IPS-18a (cell line): ENCODE results near the gene ZNF37A.
"Not testable (repeated sequence)": the region's sequence is repeated elsewhere in the genome, so short reads cannot be mapped to it uniquely, and the experiment has no call there.

Source experiments
- H3K27ac ChIP-seq: one replicate; pipeline ENCODE4 v1.5.1; 2013; ENCODE audit warnings: low read length
- H3K27me3 ChIP-seq: one replicate; pipeline ENCODE4 v1.6.1; 2013; ENCODE audit warnings: mild to moderate bottlenecking, low read length; ENCODE audit not compliant: control insufficient read depth, insufficient read depth
- H3K36me3 ChIP-seq: one replicate; pipeline ENCODE4 v1.6.1; 2013; ENCODE audit warnings: low read depth, low read length; ENCODE audit not compliant: control insufficient read depth
- H3K4me1 ChIP-seq: one replicate; pipeline ENCODE4 v1.6.1; 2013; ENCODE audit warnings: low read depth, low read length; ENCODE audit not compliant: control insufficient read depth
- H3K4me3 ChIP-seq: one replicate; pipeline ENCODE4 v1.5.1; 2013; ENCODE audit warnings: low read length
- H3K9ac ChIP-seq: one replicate; pipeline ENCODE4 v1.6.1; 2013; ENCODE audit warnings: mild to moderate bottlenecking, low read length, moderate library complexity
- H3K9me3 ChIP-seq: one replicate; pipeline ENCODE4 v1.6.1; 2013; ENCODE audit warnings: low read depth, low read length; ENCODE audit not compliant: control insufficient read depth

Gene ZNF37A

DNA sequence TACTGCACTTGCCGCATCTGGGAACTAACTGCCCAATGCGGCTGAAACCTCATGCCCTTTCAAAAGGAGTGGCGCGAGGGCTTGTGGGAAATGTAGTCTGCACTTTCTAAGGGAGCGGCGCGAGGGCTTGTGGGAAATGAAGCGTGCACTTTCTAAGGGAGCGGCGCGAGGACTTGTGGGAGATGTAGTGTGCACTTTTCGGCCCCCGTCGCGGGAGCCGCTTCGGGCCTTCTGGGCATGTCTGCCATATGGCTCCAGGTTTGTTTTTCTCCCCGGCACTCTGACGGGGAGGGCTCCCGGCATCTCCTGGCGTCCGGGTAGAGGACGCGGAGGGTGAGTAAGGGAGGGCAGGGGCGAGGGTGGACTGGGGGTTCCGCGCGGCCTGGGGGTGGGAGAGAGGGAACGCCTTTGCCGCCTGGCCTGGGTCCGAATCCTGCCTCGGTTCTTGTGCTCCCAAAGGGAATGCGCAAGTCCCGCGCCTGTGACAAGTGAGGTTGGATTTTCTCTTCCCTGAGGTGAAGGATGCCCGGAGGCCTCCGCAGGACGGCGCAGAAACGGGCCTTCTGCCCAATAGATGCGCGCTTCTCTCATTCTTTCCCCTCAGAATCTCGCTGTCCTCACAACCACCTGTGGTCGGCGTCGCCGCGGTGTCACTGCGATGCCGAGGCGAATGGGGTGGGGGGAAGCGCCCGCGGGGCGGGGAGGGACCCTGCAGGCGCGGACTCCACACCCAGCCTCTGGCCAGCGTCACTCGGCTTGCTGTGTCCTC, at the start of gene ZNF37A:
Gene ZNF37A, plus strand, starts transcription at position 180 of the 769 bp plus-strand sequence. CDS start 2,281 bp downstream, outside the sequence.
- H3K4me3 ChIP-seq = peak within 1 kb of the TSS; percentile 92
- peaks cover 10% of the 10 kb centered on the region for H3K27me3 ChIP-seq
- H3K4me1 ChIP-seq = no peaks in the 10 kb centered on the region
- H3K9ac ChIP-seq = peak within 1 kb of the TSS; percentile 58
- H3K27ac ChIP-seq = no peak within 1 kb of the TSS
- peaks cover 2% of the 10 kb centered on the region for H3K9me3 ChIP-seq
- peaks cover 19% of the 10 kb centered on the region for H3K36me3 ChIP-seq

DNA sequence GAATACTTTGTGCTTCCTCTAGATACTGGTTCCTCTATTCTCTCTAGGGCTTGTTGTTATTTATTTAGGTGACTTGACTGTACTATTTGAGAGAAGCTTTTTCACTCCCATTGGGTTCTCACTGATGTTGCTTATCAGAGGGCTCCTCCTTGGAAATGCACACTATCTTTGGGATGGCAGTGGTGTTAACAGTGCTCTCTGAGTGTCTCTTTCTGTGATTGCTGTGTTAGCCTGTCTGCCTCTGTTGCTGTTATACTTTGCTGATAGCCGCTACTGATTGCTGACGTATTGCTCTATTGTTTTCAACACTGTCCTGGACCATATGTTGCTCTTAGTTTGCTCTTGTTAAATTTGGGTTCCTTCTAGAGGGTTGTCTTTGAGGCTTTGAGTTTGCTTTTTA, 49.0 kb upstream of the ZNF37A start:
- Histone ChIP-seq H3K27ac (no peak overlapping the region), H3K4me3 (no peak overlapping the region), H3K4me1 (no peaks in the 10 kb centered on the region), H3K9me3 (peaks cover 7% of the 10 kb centered on the region), H3K9ac (no peak overlapping the region), H3K27me3 (no peaks in the 10 kb centered on the region), H3K36me3 (peaks cover 8% of the 10 kb centered on the region)

DNA sequence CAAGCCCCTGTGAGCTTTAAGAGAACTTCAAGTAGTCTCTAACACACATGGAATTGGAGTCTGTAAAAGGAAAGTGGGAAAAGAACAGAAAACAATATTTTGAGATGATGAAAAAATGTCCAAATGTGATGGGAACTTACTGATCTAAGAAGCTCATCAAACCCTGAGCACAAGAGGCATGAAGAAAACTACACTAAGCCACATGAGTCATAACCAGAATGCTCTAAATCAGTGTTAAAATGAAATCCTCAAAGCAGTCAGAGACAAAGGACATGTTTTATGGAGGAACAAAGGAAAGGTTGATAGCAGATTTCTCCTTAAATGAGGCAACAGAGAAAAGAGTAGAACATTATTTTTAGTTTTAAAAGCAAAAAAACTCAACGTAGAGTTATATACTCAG, 46.5 kb upstream of the ZNF37A start:
- Histone ChIP-seq H3K4me1 (no peaks in the 10 kb centered on the region), H3K4me3 (no peak overlapping the region), H3K27me3 (no peaks in the 10 kb centered on the region), H3K9me3 (peaks cover 21% of the 10 kb centered on the region), H3K27ac (no peak overlapping the region), H3K36me3 (peaks cover 11% of the 10 kb centered on the region), H3K9ac (no peak overlapping the region)

DNA sequence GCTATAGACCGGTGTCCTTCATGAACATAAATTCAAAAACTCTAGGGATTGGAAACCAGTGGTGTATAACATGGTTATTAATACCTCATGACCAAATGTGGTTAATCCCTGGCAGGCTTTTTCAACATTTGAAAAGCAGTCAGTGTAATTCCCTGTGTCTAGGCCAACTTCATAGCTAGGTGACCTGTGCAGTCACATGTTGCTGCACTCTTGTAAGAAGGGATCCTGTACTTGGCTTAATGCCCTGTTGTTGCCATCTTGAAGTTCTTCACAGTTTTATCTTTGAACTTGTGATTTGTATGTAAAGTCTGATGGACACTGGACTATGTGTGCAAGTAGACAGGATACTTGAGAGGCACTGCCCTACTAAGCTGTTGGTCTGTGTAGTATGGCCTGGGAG, 43.9 kb upstream of the ZNF37A start:
- Histone ChIP-seq H3K36me3 (peaks cover 24% of the 10 kb centered on the region), H3K4me1 (no peaks in the 10 kb centered on the region), H3K4me3 (no peak overlapping the region), H3K9ac (no peak overlapping the region), H3K9me3 (peaks cover 42% of the 10 kb centered on the region), H3K27me3 (no peaks in the 10 kb centered on the region), H3K27ac (no peak overlapping the region)

DNA sequence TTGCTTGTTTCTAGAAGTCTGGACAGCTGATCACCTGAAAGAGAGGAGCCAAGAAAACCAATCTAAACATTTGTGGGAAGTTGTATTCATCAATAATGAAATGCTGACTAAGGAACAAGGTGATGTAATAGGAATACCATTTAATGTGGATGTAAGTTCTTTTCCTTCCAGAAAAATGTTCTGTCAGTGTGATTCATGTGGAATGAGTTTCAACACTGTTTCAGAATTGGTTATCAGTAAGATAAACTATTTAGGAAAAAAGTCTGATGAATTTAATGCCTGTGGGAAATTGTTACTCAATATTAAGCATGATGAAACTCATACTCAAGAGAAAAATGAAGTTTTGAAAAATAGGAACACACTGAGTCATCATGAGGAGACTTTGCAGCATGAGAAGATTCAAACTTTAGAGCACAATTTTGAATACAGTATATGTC, 39.8 kb upstream of the ZNF37A start:
- Histone ChIP-seq H3K27ac (no peak overlapping the region), H3K9ac (no peak overlapping the region), H3K36me3 (peaks cover 49% of the 10 kb centered on the region), H3K9me3 (peaks cover 65% of the 10 kb centered on the region), H3K27me3 (no peaks in the 10 kb centered on the region), H3K4me3 (no peak overlapping the region), H3K4me1 (no peaks in the 10 kb centered on the region)

DNA sequence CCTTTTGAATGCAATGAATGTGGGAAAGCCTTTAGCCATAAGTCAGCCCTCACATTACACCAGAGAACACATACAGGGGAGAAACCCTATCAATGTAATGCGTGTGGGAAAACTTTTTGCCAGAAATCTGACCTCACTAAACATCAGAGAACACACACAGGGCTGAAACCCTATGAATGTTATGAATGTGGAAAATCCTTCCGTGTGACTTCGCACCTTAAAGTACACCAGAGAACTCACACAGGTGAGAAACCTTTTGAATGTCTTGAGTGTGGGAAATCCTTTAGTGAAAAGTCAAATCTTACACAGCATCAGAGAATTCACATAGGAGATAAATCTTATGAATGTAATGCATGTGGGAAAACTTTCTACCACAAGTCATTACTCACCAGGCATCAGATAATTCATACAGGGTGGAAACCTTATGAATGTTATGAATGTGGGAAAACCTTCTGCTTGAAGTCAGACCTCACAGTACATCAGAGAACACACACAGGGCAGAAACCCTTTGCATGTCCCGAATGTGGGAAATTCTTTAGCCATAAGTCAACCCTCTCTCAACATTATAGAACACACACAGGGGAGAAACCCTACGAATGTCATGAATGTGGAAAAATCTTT, 38.8 kb upstream of the ZNF37A start:
- not testable (repeated sequence) for H3K27ac ChIP-seq, H3K9ac ChIP-seq, H3K27me3 ChIP-seq, H3K4me1 ChIP-seq, H3K4me3 ChIP-seq
- H3K36me3 ChIP-seq = peaks cover 49% of the 10 kb centered on the region
- peaks cover 59% of the 10 kb centered on the region for H3K9me3 ChIP-seq

DNA sequence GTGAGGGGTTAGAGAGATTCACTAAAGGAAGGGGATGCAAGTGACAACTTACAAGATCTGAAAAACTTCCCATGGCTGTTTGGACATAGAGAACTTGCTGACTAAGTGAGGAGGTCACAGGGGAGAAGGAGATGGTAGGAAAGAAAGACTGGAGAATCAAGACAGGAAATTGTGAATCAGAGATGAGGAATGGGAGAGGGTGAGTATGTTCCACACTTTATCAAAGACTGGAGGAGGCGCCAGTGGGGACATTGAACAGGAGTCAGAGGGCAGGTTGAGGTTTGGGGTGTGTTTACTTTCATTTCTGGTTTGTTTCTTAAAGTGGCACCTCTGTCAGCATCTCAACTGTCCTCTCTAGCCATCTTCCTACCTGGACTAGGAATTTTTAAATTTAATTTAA, 24.5 kb upstream of the ZNF37A start:
- not testable (repeated sequence) for H3K36me3 ChIP-seq, H3K27ac ChIP-seq, H3K4me3 ChIP-seq, H3K4me1 ChIP-seq, H3K27me3 ChIP-seq, H3K9ac ChIP-seq
- peaks cover 31% of the 10 kb centered on the region for H3K9me3 ChIP-seq

DNA sequence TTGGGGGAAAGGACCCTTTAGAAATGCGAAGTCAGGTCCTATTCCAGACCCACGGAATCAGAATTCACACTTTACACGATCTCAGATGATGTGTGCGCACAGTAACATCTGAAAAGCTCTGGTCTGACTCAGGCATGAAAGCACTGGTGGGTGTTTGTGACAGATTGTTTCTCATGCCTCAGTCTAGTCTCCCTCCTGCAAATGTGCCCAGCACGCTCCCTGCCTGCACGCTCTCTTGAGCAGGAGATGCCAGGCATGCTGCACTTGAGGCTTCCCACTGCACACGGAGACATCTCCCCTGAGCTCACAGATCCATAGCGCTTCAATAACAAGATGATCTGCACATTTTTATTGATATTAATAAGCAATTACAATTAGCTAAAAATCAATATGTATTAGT, 23.6 kb upstream of the ZNF37A start:
- H3K4me3 ChIP-seq = no peak overlapping the region
- no peaks in the 10 kb centered on the region for H3K36me3 ChIP-seq
- H3K9ac ChIP-seq = no peak overlapping the region
- H3K27ac ChIP-seq = no peak overlapping the region
- H3K4me1 ChIP-seq = no peaks in the 10 kb centered on the region
- H3K9me3 ChIP-seq = peaks cover 39% of the 10 kb centered on the region
- H3K27me3 ChIP-seq = no peaks in the 10 kb centered on the region

DNA sequence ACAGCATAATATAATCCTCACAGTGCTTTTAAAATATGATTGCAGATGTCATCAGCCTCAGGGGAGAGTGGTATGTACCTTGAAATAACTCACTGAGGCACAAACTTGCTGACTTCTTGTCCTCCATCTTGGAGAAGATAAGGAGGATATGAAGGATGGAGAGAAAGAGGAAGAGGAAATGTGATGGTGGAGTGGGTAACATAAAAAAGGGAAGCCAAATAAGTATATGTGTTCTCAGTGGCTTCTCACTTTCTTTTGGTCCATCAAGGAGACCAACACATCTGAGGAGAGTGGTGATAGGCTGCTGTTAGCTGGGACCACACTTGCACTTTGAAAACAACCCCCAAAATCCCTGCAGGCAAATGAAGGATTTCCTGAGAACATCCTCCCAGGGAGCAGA, 21.6 kb upstream of the ZNF37A start:
- Histone ChIP-seq H3K27ac (no peak overlapping the region), H3K36me3 (no peaks in the 10 kb centered on the region), H3K4me1 (no peaks in the 10 kb centered on the region), H3K27me3 (no peaks in the 10 kb centered on the region), H3K4me3 (no peak overlapping the region), H3K9ac (no peak overlapping the region), H3K9me3 (peaks cover 44% of the 10 kb centered on the region)

DNA sequence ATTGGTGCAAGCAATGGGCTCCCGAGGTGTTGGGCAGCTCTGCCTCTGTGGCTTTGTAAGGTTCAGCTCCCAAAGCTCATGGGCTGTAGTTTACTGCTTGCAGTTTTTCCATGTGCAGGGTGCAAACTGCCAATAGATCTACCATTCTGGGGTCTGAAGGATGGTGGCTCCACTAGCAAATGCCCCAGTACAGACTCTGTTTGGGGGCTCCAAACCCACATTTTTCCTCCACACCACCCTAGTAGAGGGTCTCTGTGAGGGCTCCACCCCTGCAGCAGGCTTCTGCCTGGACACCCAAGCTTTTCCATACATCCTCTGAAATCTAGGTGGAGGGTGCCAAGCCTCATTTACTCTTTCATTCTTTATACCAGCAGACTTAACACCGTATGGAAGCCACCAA, 17.4 kb upstream of the ZNF37A start:
- Histone ChIP-seq H3K9me3 (peaks cover 53% of the 10 kb centered on the region), H3K27me3 (no peaks in the 10 kb centered on the region)

DNA sequence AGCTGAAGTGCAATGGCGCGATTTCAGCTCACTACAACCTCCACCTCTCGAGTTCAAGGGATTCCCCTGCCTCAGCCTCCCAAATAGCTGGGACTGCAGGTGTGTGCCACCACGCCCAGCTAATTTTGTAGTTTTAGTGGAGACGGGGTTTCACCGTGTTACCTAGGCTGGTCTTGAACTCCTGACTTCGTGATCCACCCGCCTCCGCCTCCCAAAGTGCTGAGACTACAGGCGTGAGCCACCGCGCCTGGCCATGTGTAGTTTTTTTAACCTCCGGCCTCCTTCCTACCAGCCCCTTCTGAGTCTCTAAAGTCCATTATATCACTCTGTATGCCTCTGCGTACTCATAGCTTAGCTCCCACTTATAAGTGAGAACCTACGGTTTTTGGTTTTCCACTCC, 819 bp upstream of the ZNF37A start:
- not testable (repeated sequence) for H3K4me3 ChIP-seq, H3K27me3 ChIP-seq, H3K27ac ChIP-seq, H3K4me1 ChIP-seq, H3K9ac ChIP-seq, H3K9me3 ChIP-seq
- peaks cover 19% of the 10 kb centered on the region for H3K36me3 ChIP-seq

More for the DNA sequence above, 17.4 kb upstream of the ZNF37A start:
- Histone ChIP-seq H3K4me1 (no peaks in the 10 kb centered on the region), H3K36me3 (no peaks in the 10 kb centered on the region), H3K4me3 (no peak overlapping the region), H3K9ac (no peak overlapping the region), H3K27ac (no peak overlapping the region)

DNA sequence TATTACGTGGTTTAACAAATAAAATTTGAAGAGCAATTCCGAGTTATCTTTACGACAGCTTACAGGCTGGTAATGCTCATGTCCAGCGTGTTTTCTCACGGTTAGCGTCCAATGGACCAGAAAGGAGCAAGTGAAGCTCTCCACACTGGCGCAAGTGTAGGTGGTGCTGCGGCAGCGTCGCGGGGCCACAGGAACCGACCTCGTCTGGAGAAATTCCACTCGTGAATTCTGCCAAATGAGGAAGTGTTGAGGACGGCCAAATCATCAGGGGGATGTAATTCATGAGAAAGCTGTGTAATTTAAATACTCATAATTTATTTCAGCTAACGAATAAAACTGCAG, 350 bp upstream of the ZNF37A start:
- Histone ChIP-seq H3K36me3 (peaks cover 19% of the 10 kb centered on the region), H3K27ac (no peak overlapping the region), H3K4me1 (no peaks in the 10 kb centered on the region), H3K27me3 (peaks cover 10% of the 10 kb centered on the region), H3K9me3 (no peaks in the 10 kb centered on the region), H3K4me3 (peak overlapping the region; percentile 92), H3K9ac (no peak overlapping the region)
